KMS-11 (cell line): ENCODE measurements around the gene CD3E.

Source experiments
- H2AFZ ChIP-seq: fragments of 200-600 bp; sonication (generic); 2 replicates; pipeline ENCODE4 v1.6.1; 2016; ENCODE audit warnings: antibody characterized with exemption, mixed run types, low read depth
- H3K27ac ChIP-seq: fragments of 200-600 bp; sonication (generic); 2 replicates; pipeline ENCODE4 v1.6.1; 2016; ENCODE audit warnings: mild to moderate bottlenecking, mixed run types
- H3K27me3 ChIP-seq: fragments of 200-600 bp; sonication (generic); 2 replicates; pipeline ENCODE4 v1.6.1; 2017; ENCODE audit warnings: mild to moderate bottlenecking, low read depth, mixed run types, moderate library complexity; ENCODE audit not compliant: insufficient read depth
- H3K36me3 ChIP-seq: fragments of 200-600 bp; sonication (generic); 2 replicates; pipeline ENCODE4 v1.6.1; 2017; ENCODE audit warnings: mild to moderate bottlenecking, mixed run types; ENCODE audit not compliant: insufficient read depth
- H3K4me1 ChIP-seq: fragments of 200-600 bp; sonication (generic); 2 replicates; pipeline ENCODE4 v1.6.1; 2016; ENCODE audit warnings: mild to moderate bottlenecking, low read depth, mixed run types; ENCODE audit not compliant: poor library complexity, severe bottlenecking
- H3K4me2 ChIP-seq: fragments of 200-600 bp; sonication (generic); 2 replicates; pipeline ENCODE4 v1.7.0; 2016; ENCODE audit warnings: mild to moderate bottlenecking, mixed run types
- H3K4me3 ChIP-seq: fragments of 200-600 bp; sonication (generic); IDR thresholded peaks from 2 replicates; pipeline ENCODE4 v1.6.1; 2017; ENCODE audit warnings: low read depth, low read length, mixed read lengths; ENCODE audit not compliant: insufficient read depth
- H3K79me2 ChIP-seq: fragments of 200-600 bp; sonication (generic); 2 replicates; pipeline ENCODE4 v1.6.1; 2016; ENCODE audit warnings: low read depth, mixed run types; ENCODE audit not compliant: insufficient read depth
- H3K9ac ChIP-seq: fragments of 200-600 bp; sonication (generic); 2 replicates; pipeline ENCODE4 v1.6.1; 2016; ENCODE audit warnings: mild to moderate bottlenecking, mixed run types
- H4K20me1 ChIP-seq: fragments of 200-600 bp; sonication (generic); 2 replicates; pipeline ENCODE4 v1.6.1; 2016; ENCODE audit warnings: mild to moderate bottlenecking, mixed run types; ENCODE audit not compliant: insufficient read depth
- TF ChIP-seq, protein P1 (sequence below): fragments of 200-600 bp; sonication (generic); conservative IDR thresholded peaks from 2 replicates; pipeline ENCODE4 v1.6.1; 2017; ENCODE audit warnings: low read depth, mild to moderate bottlenecking, antibody characterized with exemption, low read length, moderate library complexity, mixed read lengths

Gene CD3E

DNA sequence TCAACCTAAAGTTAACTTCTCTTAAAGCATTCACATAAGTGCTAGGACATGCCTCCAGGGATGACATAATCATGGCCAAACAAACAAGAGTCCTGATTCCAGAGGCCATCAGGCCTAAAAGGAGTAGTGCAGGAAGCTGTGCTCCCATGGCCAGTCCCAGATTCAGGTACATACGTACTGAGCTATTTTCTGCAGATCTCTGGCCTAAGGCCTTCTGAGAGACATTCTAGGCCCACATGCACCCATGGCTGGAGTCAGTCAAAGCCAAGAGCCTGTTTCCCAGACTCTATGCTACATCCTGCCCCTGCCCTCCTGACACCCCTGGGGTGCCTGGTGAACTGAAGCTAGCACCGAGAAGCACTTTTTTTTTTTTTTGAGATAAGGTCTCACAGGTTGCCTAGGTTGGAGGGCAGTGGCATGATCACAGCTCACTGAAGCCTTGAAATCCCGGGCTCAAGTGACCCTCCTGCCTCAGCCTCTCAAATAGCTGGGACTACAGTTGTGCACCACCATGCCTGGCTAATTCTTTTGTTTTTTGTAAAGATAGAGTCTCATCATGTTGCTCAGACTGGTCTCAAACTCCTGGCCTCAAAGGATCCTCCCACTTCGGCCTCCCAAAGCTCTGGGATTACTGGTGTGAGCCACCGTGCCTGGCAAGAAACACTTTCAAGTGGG is 37.4 kb downstream of the CD3E start:
- no peak overlapping the region for H3K4me2 ChIP-seq
- H3K27ac ChIP-seq = no peak overlapping the region
- H3K4me3 ChIP-seq = no peak overlapping the region
- no peak overlapping the region for H3K9ac ChIP-seq
- H3K27me3 ChIP-seq = no peaks in the 10 kb centered on the region
- H2AFZ ChIP-seq = no peak overlapping the region
- H3K79me2 ChIP-seq = no peaks in the 10 kb centered on the region
- peaks cover 5% of the 10 kb centered on the region for H3K4me1 ChIP-seq
- H3K36me3 ChIP-seq = no peaks in the 10 kb centered on the region
- TF ChIP-seq, protein P1, sequence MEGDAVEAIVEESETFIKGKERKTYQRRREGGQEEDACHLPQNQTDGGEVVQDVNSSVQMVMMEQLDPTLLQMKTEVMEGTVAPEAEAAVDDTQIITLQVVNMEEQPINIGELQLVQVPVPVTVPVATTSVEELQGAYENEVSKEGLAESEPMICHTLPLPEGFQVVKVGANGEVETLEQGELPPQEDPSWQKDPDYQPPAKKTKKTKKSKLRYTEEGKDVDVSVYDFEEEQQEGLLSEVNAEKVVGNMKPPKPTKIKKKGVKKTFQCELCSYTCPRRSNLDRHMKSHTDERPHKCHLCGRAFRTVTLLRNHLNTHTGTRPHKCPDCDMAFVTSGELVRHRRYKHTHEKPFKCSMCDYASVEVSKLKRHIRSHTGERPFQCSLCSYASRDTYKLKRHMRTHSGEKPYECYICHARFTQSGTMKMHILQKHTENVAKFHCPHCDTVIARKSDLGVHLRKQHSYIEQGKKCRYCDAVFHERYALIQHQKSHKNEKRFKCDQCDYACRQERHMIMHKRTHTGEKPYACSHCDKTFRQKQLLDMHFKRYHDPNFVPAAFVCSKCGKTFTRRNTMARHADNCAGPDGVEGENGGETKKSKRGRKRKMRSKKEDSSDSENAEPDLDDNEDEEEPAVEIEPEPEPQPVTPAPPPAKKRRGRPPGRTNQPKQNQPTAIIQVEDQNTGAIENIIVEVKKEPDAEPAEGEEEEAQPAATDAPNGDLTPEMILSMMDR = no peak
- no peaks in the 10 kb centered on the region for H4K20me1 ChIP-seq

DNA sequence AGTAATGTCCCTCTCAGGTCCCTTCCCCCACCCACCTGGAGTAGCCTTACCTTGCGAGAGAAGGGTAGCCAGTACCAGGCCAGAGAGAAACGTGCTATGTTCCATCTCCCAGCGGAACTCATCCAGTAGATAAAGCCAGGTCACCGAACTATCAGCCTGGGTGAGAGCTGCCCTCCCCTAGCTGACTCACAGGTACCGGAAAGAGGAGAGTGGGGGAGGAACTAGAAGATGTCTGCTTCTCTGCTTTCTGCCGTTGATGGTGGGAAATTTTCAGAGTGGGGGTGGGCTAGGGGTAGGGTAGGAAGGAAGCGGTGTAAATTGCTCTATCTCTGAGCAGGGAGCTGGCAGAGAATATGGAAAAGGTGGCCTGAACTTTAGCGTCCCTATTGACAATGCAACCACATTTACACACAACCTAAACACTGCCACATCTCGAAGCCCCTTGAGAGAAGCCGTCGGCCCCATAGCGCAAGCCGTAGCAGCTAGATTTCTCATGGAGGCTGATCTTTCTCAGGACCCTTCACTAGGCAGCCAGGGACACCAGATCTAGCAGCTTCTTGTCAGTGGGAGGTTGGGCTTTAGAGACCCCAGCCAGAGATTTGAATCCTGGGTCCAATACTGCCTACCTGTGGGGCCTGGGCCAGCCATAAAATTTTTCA is 38.1 kb downstream of the CD3E start, which contains the start of gene CD3D:
Gene CD3D, minus strand, starts transcription at position 203 of the 659 bp plus-strand sequence. Its CDS starts 98 bp downstream, at position 105.
- Histone ChIP-seq H4K20me1 (no peaks in the 10 kb centered on the region), H3K9ac (no peak within 1 kb of the TSS), H3K4me1 (peaks cover 5% of the 10 kb centered on the region), H3K27ac (no peak within 1 kb of the TSS), H3K36me3 (no peaks in the 10 kb centered on the region), H2AFZ (no peak within 1 kb of the TSS), H3K79me2 (no peaks in the 10 kb centered on the region), H3K4me3 (no peak within 1 kb of the TSS), H3K4me2 (no peak within 1 kb of the TSS), H3K27me3 (no peaks in the 10 kb centered on the region)
- TF ChIP-seq, protein P1 = no peak

DNA sequence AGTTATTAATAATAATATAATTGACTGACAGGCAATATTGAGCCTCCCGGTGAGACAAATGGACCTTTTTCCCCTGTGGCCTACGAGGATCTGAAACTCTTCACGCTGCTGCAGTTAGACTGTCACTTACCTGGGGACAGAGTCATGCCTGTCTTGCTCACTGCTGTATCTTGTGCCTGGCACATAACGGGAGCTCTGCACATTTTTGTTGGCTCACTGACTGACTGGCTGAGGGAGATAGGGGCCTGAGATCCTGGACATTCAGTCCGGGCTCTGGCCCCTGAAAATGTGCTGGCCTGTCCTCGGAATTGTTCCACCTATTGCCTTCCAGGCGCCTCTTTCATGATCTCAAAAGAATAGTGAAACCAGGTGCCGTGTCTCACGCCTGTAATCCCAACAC is 38.7 kb downstream of the CD3E start:
- TF ChIP-seq, protein P1 = no peak
- Histone ChIP-seq H3K27me3 (no peaks in the 10 kb centered on the region), H4K20me1 (no peaks in the 10 kb centered on the region), H3K9ac (no peak overlapping the region), H3K79me2 (no peaks in the 10 kb centered on the region), H3K36me3 (no peaks in the 10 kb centered on the region), H2AFZ (no peak overlapping the region), H3K4me2 (no peak overlapping the region), H3K4me3 (no peak overlapping the region), H3K27ac (no peak overlapping the region), H3K4me1 (peaks cover 5% of the 10 kb centered on the region)

DNA sequence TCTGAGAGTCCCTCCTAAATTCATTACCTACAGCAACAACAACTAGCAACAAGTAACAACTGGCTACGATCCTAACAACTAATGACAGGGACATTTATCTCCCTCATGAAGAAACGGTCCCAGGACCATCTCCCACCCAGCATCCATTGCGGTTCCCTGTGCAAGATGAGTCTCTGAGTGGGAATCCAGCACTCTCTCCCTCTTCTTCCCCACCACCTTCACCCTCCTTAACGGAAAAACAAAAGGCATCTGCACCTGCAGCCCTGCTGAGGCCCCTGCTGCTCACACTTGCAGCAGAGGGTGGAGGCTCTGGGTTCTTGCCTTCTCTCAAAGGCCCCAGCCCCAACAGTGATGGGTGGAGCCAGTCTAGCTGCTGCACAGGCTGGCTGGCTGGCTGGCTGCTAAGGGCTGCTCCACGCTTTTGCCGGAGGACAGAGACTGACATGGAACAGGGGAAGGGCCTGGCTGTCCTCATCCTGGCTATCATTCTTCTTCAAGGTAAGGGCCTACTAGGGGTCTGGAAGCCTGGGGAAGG is 39.5 kb downstream of the CD3E start, which contains the start of gene CD3G:
Gene CD3G, plus strand, starts transcription at position 364 of the 535 bp plus-strand sequence. Its CDS starts 80 bp downstream, at position 444.
- no peaks in the 10 kb centered on the region for H4K20me1 ChIP-seq
- H3K27ac ChIP-seq = no peak within 1 kb of the TSS
- H3K4me3 ChIP-seq = no peak within 1 kb of the TSS
- TF ChIP-seq, protein P1 = no peak
- no peak within 1 kb of the TSS for H2AFZ ChIP-seq
- H3K4me1 ChIP-seq = no peaks in the 10 kb centered on the region
- H3K4me2 ChIP-seq = no peak within 1 kb of the TSS
- H3K36me3 ChIP-seq = no peaks in the 10 kb centered on the region
- H3K27me3 ChIP-seq = no peaks in the 10 kb centered on the region
- no peaks in the 10 kb centered on the region for H3K79me2 ChIP-seq
- H3K9ac ChIP-seq = no peak within 1 kb of the TSS
